ENCODE data around the gene OIT3. TPM values are rescaled to one million over a fixed set of nuclear protein-coding genes. Genes with fewer than 3 reads are reported as not detected.

OIT3 gene
- total RNA-seq, 1 experiment from 2014 or later, result not detected

- intact Hi-C loops (cut with micrococcal nuclease), result no loop called here
- Mint-ChIP-seq H3K27me3 (ENCODE audit: insufficient read depth, unreplicated experiment) (no peaks in the 10 kb centered on the region), H3K4me1 (ENCODE audit: insufficient read depth, unreplicated experiment) (peaks cover 8% of the 10 kb centered on the region), H3K4me3 (ENCODE audit: unreplicated experiment) (no peak overlapping the region), H3K27ac (ENCODE audit: low read depth, unreplicated experiment) (no peak overlapping the region), H3K9me3 (ENCODE audit: unreplicated experiment) (no peaks in the 10 kb centered on the region), H3K36me3 (ENCODE audit: insufficient read depth, unreplicated experiment) (peaks cover 20% of the 10 kb centered on the region)
- no peak for TF ChIP-seq CTCF (IDR thresholded peaks at IDR 0.05; ENCODE audit: unreplicated experiment)
- CTCF ChIA-PET, result interaction anchor here (1.4 kb wide), 1 partner anchor 830 kb away, joined by 3 read pairs; no protein-coding TSS in a partner anchor
- BruUV-seq (replicated peaks), result no TSS peak
- DNase-seq (ENCODE audit: unreplicated experiment), result no peak
- POLR2A ChIA-PET, result interaction anchor here (1.4 kb wide), 1 partner anchor 9 kb away, joined by 3 read pairs; no protein-coding TSS in a partner anchor
Observed at GRCh38 chr10:72879245-72879644, 14.3 kb upstream of the OIT3 start.

- H3K4me1 Mint-ChIP-seq (ENCODE audit: insufficient read depth, unreplicated experiment), result peaks cover 8% of the 10 kb centered on the region
- no TSS peak for BruUV-seq (replicated peaks)
- ChIA-PET POLR2A (interaction anchor here (0.5 kb wide), 1 partner anchor 533 kb away, joined by 3 read pairs; no protein-coding TSS in a partner anchor), CTCF (no interaction called here)
- H3K4me3 Mint-ChIP-seq (ENCODE audit: unreplicated experiment), result no peak overlapping the region
- no peak for TF ChIP-seq CTCF (IDR thresholded peaks at IDR 0.05; ENCODE audit: unreplicated experiment)
- DNase-seq (ENCODE audit: unreplicated experiment), result no peak
- H3K9me3 Mint-ChIP-seq (ENCODE audit: unreplicated experiment), result no peaks in the 10 kb centered on the region
- no peaks in the 10 kb centered on the region for H3K27me3 Mint-ChIP-seq (ENCODE audit: insufficient read depth, unreplicated experiment)
- peaks cover 34% of the 10 kb centered on the region for H3K36me3 Mint-ChIP-seq (ENCODE audit: insufficient read depth, unreplicated experiment)
- intact Hi-C loops (cut with micrococcal nuclease), result loop anchor here (10.0 kb wide), 1 partner anchor 164 kb away; no protein-coding TSS in a partner anchor
- H3K27ac Mint-ChIP-seq (ENCODE audit: low read depth, unreplicated experiment), result no peak overlapping the region
Observed at GRCh38 chr10:72881291-72881690, 12.2 kb upstream of the OIT3 start.

- DNase-seq (ENCODE audit: unreplicated experiment), result no peak
- CTCF ChIA-PET, result no interaction called here
- POLR2A ChIA-PET, result no interaction called here
- Mint-ChIP-seq H3K4me1 (ENCODE audit: insufficient read depth, unreplicated experiment) (peaks cover 15% of the 10 kb centered on the region), H3K27me3 (ENCODE audit: insufficient read depth, unreplicated experiment) (no peaks in the 10 kb centered on the region), H3K27ac (ENCODE audit: low read depth, unreplicated experiment) (peak overlapping the region; percentile 10), H3K36me3 (ENCODE audit: insufficient read depth, unreplicated experiment) (peaks cover 29% of the 10 kb centered on the region), H3K4me3 (ENCODE audit: unreplicated experiment) (no peak overlapping the region), H3K9me3 (ENCODE audit: unreplicated experiment) (no peaks in the 10 kb centered on the region)
- no TSS peak for BruUV-seq (replicated peaks)
- TF ChIP-seq CTCF (IDR thresholded peaks at IDR 0.05; ENCODE audit: unreplicated experiment), result no peak
- intact Hi-C loops (cut with micrococcal nuclease), result loop anchor here (10.0 kb wide), 1 partner anchor 161 kb away; no protein-coding TSS in a partner anchor
Observed at GRCh38 chr10:72883861-72884260, 9.7 kb upstream of the OIT3 start.

- intact Hi-C loops (cut with micrococcal nuclease), result loop anchor here (10.0 kb wide), 1 partner anchor 159 kb away; no protein-coding TSS in a partner anchor
- no peak overlapping the region for H3K27ac Mint-ChIP-seq (ENCODE audit: low read depth, unreplicated experiment)
- H3K4me3 Mint-ChIP-seq (ENCODE audit: unreplicated experiment), result no peak overlapping the region
- H3K36me3 Mint-ChIP-seq (ENCODE audit: insufficient read depth, unreplicated experiment), result peaks cover 24% of the 10 kb centered on the region
- ChIA-PET CTCF (no interaction called here), POLR2A (no interaction called here)
- no peak for DNase-seq (ENCODE audit: unreplicated experiment)
- BruUV-seq (replicated peaks), result no TSS peak
- H3K27me3 Mint-ChIP-seq (ENCODE audit: insufficient read depth, unreplicated experiment), result no peaks in the 10 kb centered on the region
- H3K4me1 Mint-ChIP-seq (ENCODE audit: insufficient read depth, unreplicated experiment), result peaks cover 25% of the 10 kb centered on the region
- H3K9me3 Mint-ChIP-seq (ENCODE audit: unreplicated experiment), result no peaks in the 10 kb centered on the region
- no peak for TF ChIP-seq CTCF (IDR thresholded peaks at IDR 0.05; ENCODE audit: unreplicated experiment)
Observed at GRCh38 chr10:72885953-72886352, 7.6 kb upstream of the OIT3 start.

Data from MCF 10A (cell line).